GM21723 (cell line): ENCODE measurements around the gene FLRT1.

Experiments used
- ATAC-seq: cut with Tn5 transposase; IDR thresholded peaks from one replicate; pipeline ENCODE4 v1.9.1; 2021; ENCODE audit warnings: mild to moderate bottlenecking, moderate library complexity; ENCODE audit not compliant: unreplicated experiment

Gene FLRT1

GRCh38 chr11:64084146-64084950 lies 48.6 kb downstream of the FLRT1 start:
- no peak for ATAC-seq

- ATAC-seq = no peak
These were observed 49.4 kb downstream of the FLRT1 start for GRCh38 chr11:64084951-64085710.
